ENCODE results near the gene ZCCHC17. TPM values are rescaled to one million over a fixed set of nuclear protein-coding genes. Genes with fewer than 3 reads are reported as not detected.

Gene ZCCHC17
- total and polyA plus RNA-seq, 4 donors: 49.0 to 93.8 (median 75.7) TPM

- peaks cover 18% of the 10 kb centered on the region for H3K36me3 ChIP-seq (ENCODE audit: control insufficient read depth, insufficient read depth, low read length)
- H3K4me1 ChIP-seq (ENCODE audit: control insufficient read depth, insufficient read depth, low read length): no peaks in the 10 kb centered on the region
- no peak overlapping the region for H3K4me3 ChIP-seq (ENCODE audit: low read depth, low read length)
- DNase-seq (ENCODE audit: low read depth in 4 of 6, low spot score in 6 of 6): peak in 1 of 6 donors; percentile 14
- H3K27me3 ChIP-seq (ENCODE audit: control insufficient read depth, insufficient read depth, low read length): no peaks in the 10 kb centered on the region
- no peak overlapping the region for H3K27ac ChIP-seq (ENCODE audit: low read depth, low read length)
- peaks cover 1% of the 10 kb centered on the region for H3K9me3 ChIP-seq (ENCODE audit: control insufficient read depth, insufficient read depth, low read length)
- WGBS (ENCODE audit: insufficient coverage): no CpG with 5 or more reads among the region's 1 CpG
Measured at GRCh38 chr1:31326461-31326860, 29.6 kb downstream of the ZCCHC17 start.

- WGBS (ENCODE audit: insufficient coverage): 83% methylated on average over 1 of the region's 3 CpGs
- H3K27ac ChIP-seq (ENCODE audit: low read depth, low read length): no peak overlapping the region
Measured at GRCh38 chr1:31327381-31327780, 30.5 kb downstream of the ZCCHC17 start.

DNA sequence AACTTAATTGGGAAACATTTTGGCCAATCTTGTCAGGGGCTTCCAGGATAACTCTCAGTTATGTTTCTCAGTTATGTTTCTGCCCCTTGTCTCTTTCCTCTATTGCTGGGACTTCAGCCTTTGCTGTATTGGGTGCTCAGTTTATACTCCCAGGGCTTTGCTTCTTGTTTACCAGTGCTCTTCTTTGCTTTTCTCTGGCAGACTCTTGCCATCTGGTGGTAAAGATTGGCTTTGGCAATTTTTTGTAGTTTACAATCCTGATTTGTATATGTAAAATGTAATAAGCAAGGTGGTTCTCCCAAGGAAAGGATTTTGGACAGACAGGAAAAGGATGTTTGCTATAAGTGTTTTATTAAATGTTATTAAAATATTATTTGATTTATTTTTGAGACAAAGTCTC, 38.2 kb downstream of the ZCCHC17 start:
- no peaks in the 10 kb centered on the region for H3K4me1 ChIP-seq (ENCODE audit: control insufficient read depth, insufficient read depth, low read length)
- no peak overlapping the region for H3K4me3 ChIP-seq (ENCODE audit: low read depth, low read length)
- peaks cover 4% of the 10 kb centered on the region for H3K36me3 ChIP-seq (ENCODE audit: control insufficient read depth, insufficient read depth, low read length)
- DNase-seq (ENCODE audit: low read depth in 4 of 6, low spot score in 6 of 6): peak in 4 of 6 donors; percentile 24 to 90 (median 54)
- H3K27me3 ChIP-seq (ENCODE audit: control insufficient read depth, insufficient read depth, low read length): no peaks in the 10 kb centered on the region
- H3K9me3 ChIP-seq (ENCODE audit: control insufficient read depth, insufficient read depth, low read length): peaks cover 1% of the 10 kb centered on the region
- no peak overlapping the region for H3K27ac ChIP-seq (ENCODE audit: low read depth, low read length)

More at GRCh38 chr1:31327381-31327780, 30.5 kb downstream of the ZCCHC17 start:
- H3K4me3 ChIP-seq (ENCODE audit: low read depth, low read length): no peak overlapping the region
- H3K36me3 ChIP-seq (ENCODE audit: control insufficient read depth, insufficient read depth, low read length): peaks cover 18% of the 10 kb centered on the region
- no peak for DNase-seq (ENCODE audit: low read depth in 4 of 6, low spot score in 6 of 6)
- H3K27me3 ChIP-seq (ENCODE audit: control insufficient read depth, insufficient read depth, low read length): no peaks in the 10 kb centered on the region
- no peaks in the 10 kb centered on the region for H3K4me1 ChIP-seq (ENCODE audit: control insufficient read depth, insufficient read depth, low read length)
- peaks cover 1% of the 10 kb centered on the region for H3K9me3 ChIP-seq (ENCODE audit: control insufficient read depth, insufficient read depth, low read length)

- Histone ChIP-seq H3K9me3 (ENCODE audit: control insufficient read depth, insufficient read depth, low read length) (no peaks in the 10 kb centered on the region), H3K27ac (ENCODE audit: low read depth, low read length) (no peak overlapping the region), H3K4me3 (ENCODE audit: low read depth, low read length) (no peak overlapping the region), H3K4me1 (ENCODE audit: control insufficient read depth, insufficient read depth, low read length) (no peaks in the 10 kb centered on the region), H3K36me3 (ENCODE audit: control insufficient read depth, insufficient read depth, low read length) (peaks cover 8% of the 10 kb centered on the region), H3K27me3 (ENCODE audit: control insufficient read depth, insufficient read depth, low read length) (no peaks in the 10 kb centered on the region)
- no peak for DNase-seq (ENCODE audit: low read depth in 4 of 6, low spot score in 6 of 6)
- 100% methylated on average over 5 of the region's 10 CpGs for WGBS (ENCODE audit: insufficient coverage)
Measured at GRCh38 chr1:31336687-31337467, 40.0 kb downstream of the ZCCHC17 start.

DNA sequence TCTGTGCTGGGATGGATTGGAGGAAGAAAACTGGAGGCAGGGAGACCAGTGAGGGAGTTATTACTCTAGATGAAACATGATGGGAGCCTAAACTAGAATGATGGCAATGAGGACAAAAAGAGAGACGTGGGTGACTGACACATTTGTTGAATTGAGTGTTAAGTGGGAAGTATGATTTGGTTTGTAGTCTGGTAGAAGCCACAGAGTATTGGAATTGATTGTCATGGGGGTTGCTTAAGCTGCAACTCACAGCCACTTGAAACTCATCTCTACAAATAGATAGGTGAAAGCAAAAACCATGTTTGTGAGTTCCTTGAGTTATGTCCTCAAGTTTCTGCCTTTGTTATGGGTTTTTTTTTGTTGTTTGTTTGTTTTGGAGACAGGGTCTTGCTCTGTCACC, 47.7 kb downstream of the ZCCHC17 start:
- Histone ChIP-seq H3K36me3 (ENCODE audit: control insufficient read depth, insufficient read depth, low read length) (peaks cover 18% of the 10 kb centered on the region), H3K4me3 (ENCODE audit: low read depth, low read length) (no peak overlapping the region), H3K4me1 (ENCODE audit: control insufficient read depth, insufficient read depth, low read length) (no peaks in the 10 kb centered on the region), H3K27ac (ENCODE audit: low read depth, low read length) (no peak overlapping the region), H3K27me3 (ENCODE audit: control insufficient read depth, insufficient read depth, low read length) (no peaks in the 10 kb centered on the region), H3K9me3 (ENCODE audit: control insufficient read depth, insufficient read depth, low read length) (no peaks in the 10 kb centered on the region)
- WGBS (ENCODE audit: insufficient coverage): no CpG with 5 or more reads among the region's 1 CpG
- no peak for DNase-seq (ENCODE audit: low read depth in 4 of 6, low spot score in 6 of 6)

DNA sequence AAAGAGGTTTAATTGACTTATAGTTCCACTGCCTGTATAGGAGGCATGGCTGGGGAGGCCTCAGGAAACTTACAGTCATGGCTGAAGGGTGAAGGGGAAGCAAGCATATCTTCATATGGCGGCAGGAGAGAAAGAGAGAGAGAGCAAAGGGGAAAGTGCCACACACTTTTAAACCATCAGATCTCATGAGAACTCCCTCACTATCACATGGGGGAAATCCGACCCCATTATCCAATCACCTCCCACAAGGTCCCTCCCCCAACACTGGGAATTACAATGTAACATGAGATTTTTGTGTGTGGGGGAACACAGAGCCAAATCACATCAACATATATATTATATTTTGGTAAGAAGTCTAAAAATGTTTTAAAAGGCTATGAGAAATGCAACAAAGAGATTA, 48.8 kb downstream of the ZCCHC17 start:
- H3K27me3 ChIP-seq (ENCODE audit: control insufficient read depth, insufficient read depth, low read length): no peaks in the 10 kb centered on the region
- peaks cover 14% of the 10 kb centered on the region for H3K36me3 ChIP-seq (ENCODE audit: control insufficient read depth, insufficient read depth, low read length)
- no peak overlapping the region for H3K27ac ChIP-seq (ENCODE audit: low read depth, low read length)
- DNase-seq (ENCODE audit: low read depth in 4 of 6, low spot score in 6 of 6): no peak
- H3K9me3 ChIP-seq (ENCODE audit: control insufficient read depth, insufficient read depth, low read length): no peaks in the 10 kb centered on the region
- H3K4me3 ChIP-seq (ENCODE audit: low read depth, low read length): no peak overlapping the region
- no peaks in the 10 kb centered on the region for H3K4me1 ChIP-seq (ENCODE audit: control insufficient read depth, insufficient read depth, low read length)
- no CpG with 5 or more reads among the region's 2 CpGs for WGBS (ENCODE audit: insufficient coverage)

DNA sequence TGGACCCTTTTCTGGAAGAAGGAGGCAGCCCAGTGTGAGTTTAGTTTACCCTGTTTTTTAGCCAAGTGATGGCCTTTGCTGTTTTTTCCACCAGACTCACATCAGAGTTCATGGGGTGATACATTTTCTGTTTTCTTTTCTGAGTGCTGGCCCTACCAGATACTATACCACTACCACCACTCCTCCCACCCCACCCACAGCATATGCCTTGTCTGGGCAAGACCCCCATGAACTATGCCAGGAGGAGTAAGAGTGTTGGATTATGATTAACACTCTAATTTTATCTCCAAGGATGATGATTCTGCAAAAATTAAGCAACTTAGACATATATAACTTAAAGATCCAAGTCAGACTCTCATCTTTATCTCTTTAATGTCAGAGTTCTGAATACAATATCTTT, 50.0 kb downstream of the ZCCHC17 start:
- H3K9me3 ChIP-seq (ENCODE audit: control insufficient read depth, insufficient read depth, low read length): no peaks in the 10 kb centered on the region
- H3K4me1 ChIP-seq (ENCODE audit: control insufficient read depth, insufficient read depth, low read length): no peaks in the 10 kb centered on the region
- no peak overlapping the region for H3K4me3 ChIP-seq (ENCODE audit: low read depth, low read length)
- H3K27ac ChIP-seq (ENCODE audit: low read depth, low read length): no peak overlapping the region
- no peaks in the 10 kb centered on the region for H3K27me3 ChIP-seq (ENCODE audit: control insufficient read depth, insufficient read depth, low read length)
- DNase-seq (ENCODE audit: low read depth in 4 of 6, low spot score in 6 of 6): no peak
- peaks cover 22% of the 10 kb centered on the region for H3K36me3 ChIP-seq (ENCODE audit: control insufficient read depth, insufficient read depth, low read length)

GRCh38 chr1:31348449-31348848, 51.6 kb downstream of the ZCCHC17 start:
- Histone ChIP-seq H3K4me3 (ENCODE audit: low read depth, low read length) (no peak overlapping the region), H3K36me3 (ENCODE audit: control insufficient read depth, insufficient read depth, low read length) (peaks cover 22% of the 10 kb centered on the region), H3K9me3 (ENCODE audit: control insufficient read depth, insufficient read depth, low read length) (no peaks in the 10 kb centered on the region), H3K27me3 (ENCODE audit: control insufficient read depth, insufficient read depth, low read length) (no peaks in the 10 kb centered on the region), H3K4me1 (ENCODE audit: control insufficient read depth, insufficient read depth, low read length) (no peaks in the 10 kb centered on the region), H3K27ac (ENCODE audit: low read depth, low read length) (no peak overlapping the region)
- no peak for DNase-seq (ENCODE audit: low read depth in 4 of 6, low spot score in 6 of 6)
- WGBS (ENCODE audit: insufficient coverage): no CpG with 5 or more reads among the region's 1 CpG

- no peaks in the 10 kb centered on the region for H3K4me1 ChIP-seq (ENCODE audit: control insufficient read depth, insufficient read depth, low read length)
- WGBS (ENCODE audit: insufficient coverage): no CpG with 5 or more reads among the region's 3 CpGs
- no peaks in the 10 kb centered on the region for H3K9me3 ChIP-seq (ENCODE audit: control insufficient read depth, insufficient read depth, low read length)
- no peak overlapping the region for H3K27ac ChIP-seq (ENCODE audit: low read depth, low read length)
- peak in 1 of 6 donors; percentile 23 for DNase-seq (ENCODE audit: low read depth in 4 of 6, low spot score in 6 of 6)
- H3K4me3 ChIP-seq (ENCODE audit: low read depth, low read length): no peak overlapping the region
- H3K36me3 ChIP-seq (ENCODE audit: control insufficient read depth, insufficient read depth, low read length): peaks cover 19% of the 10 kb centered on the region
- no peaks in the 10 kb centered on the region for H3K27me3 ChIP-seq (ENCODE audit: control insufficient read depth, insufficient read depth, low read length)
Measured at GRCh38 chr1:31354283-31354682, 57.5 kb downstream of the ZCCHC17 start.

GRCh38 chr1:31356427-31356826, 59.6 kb downstream of the ZCCHC17 start:
- no CpG with 5 or more reads among the region's 2 CpGs for WGBS (ENCODE audit: insufficient coverage)
- H3K9me3 ChIP-seq (ENCODE audit: control insufficient read depth, insufficient read depth, low read length): no peaks in the 10 kb centered on the region

More at GRCh38 chr1:31356427-31356826, 59.6 kb downstream of the ZCCHC17 start:
- Histone ChIP-seq H3K27ac (ENCODE audit: low read depth, low read length) (no peak overlapping the region), H3K36me3 (ENCODE audit: control insufficient read depth, insufficient read depth, low read length) (peaks cover 18% of the 10 kb centered on the region), H3K4me3 (ENCODE audit: low read depth, low read length) (no peak overlapping the region), H3K4me1 (ENCODE audit: control insufficient read depth, insufficient read depth, low read length) (no peaks in the 10 kb centered on the region), H3K27me3 (ENCODE audit: control insufficient read depth, insufficient read depth, low read length) (no peaks in the 10 kb centered on the region)
- DNase-seq (ENCODE audit: low read depth in 4 of 6, low spot score in 6 of 6): no peak

Data from spinal cord (tissue), 10 donors.